ENCODE results near the gene SMPDL3A. TPM values are rescaled to one million over a fixed set of nuclear protein-coding genes. Genes with fewer than 3 reads are reported as not detected.
"Not testable (repeated sequence)": the region's sequence is repeated elsewhere in the genome, so short reads cannot be mapped to it uniquely, and the experiment has no call there.

The SMPDL3A gene, protein sequence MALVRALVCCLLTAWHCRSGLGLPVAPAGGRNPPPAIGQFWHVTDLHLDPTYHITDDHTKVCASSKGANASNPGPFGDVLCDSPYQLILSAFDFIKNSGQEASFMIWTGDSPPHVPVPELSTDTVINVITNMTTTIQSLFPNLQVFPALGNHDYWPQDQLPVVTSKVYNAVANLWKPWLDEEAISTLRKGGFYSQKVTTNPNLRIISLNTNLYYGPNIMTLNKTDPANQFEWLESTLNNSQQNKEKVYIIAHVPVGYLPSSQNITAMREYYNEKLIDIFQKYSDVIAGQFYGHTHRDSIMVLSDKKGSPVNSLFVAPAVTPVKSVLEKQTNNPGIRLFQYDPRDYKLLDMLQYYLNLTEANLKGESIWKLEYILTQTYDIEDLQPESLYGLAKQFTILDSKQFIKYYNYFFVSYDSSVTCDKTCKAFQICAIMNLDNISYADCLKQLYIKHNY
- 6.0 and 7.8 TPM in 2 replicates for total RNA-seq (2014; rRNA removed; shearing (Covaris generic))

DNA sequence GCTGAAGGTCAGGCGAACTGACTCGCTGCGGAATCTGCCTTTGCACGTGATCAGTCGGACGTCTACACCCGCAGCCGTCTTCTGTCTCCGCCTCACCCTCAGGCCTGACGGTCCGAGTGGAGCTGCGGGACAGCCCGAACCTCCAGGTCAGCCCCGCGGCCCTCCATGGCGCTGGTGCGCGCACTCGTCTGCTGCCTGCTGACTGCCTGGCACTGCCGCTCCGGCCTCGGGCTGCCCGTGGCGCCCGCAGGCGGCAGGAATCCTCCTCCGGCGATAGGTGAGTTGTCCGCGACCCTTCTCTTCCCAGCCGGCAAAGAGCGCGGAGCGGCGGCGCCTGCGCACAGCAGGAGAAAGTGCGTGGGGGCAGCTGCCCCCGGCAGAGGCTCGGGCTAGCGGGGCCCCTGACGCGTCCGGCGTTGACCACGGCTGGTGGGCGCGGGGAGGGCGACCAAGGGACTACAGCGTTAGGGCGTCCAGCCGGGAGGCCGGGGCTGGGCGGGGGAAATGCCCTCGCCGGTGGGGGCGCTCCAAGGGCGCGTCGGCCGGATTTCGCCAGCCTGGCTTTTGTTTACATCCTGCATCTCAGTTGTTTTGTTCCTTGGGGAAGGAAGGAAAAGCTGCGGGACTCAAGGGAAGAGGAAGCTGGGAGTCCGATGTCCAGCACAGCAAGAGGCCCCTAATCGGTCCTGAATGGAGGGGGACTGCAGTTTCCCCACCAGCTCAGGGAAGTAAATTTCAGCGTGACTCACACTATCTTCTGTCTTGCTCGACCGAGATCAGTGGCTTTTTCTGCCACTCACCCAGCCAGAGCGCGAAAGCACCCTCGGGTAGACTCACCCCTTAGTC lies at the start of gene SMPDL3A:
SMPDL3A (plus strand) TSS at position 77 of the 846 bp plus-strand sequence; CDS start at position 166, 89 bp downstream.
- DNase-seq (ENCODE audit: low read depth) = peak; percentile 79

DNA sequence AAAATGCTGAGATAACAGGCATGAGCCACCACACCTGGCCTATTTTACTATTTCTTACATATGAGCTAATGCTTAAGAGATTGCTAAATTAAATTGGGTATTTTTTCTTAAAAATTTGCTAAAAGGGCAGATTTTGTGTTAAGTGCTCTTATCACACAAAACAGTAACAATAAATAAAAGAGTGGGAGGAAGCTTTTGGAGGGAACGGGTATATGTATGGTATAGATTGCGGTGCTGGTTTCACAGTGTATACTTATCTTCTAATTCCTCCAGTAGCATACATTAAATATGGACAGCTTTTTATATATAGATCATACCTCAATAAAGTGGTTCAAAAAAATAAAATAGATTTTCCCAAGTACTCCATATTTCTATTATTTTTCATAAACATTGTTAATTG lies 49.0 kb upstream of the SMPDL3A start:
- no peak for DNase-seq (ENCODE audit: low read depth)

DNA sequence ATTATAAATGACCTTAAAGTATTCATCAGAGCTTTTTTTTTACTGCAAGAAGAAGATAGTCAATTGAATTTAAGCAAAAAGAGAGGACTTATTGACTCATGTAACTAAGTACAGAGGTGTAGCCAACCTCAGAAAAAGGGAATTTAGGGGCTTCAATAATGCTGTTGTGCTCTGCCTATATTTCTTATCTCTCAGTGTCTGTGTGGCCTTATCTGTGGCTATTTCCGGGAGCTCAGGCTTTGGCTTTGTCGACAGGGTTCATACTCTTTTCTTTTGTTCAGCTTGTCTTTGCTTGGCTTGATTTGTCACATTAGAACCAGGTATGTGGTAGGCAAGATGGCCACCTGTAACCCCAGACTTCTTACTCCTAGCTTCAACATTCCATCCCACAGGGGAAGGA lies 48.1 kb upstream of the SMPDL3A start:
- no peak for DNase-seq (ENCODE audit: low read depth)

DNA sequence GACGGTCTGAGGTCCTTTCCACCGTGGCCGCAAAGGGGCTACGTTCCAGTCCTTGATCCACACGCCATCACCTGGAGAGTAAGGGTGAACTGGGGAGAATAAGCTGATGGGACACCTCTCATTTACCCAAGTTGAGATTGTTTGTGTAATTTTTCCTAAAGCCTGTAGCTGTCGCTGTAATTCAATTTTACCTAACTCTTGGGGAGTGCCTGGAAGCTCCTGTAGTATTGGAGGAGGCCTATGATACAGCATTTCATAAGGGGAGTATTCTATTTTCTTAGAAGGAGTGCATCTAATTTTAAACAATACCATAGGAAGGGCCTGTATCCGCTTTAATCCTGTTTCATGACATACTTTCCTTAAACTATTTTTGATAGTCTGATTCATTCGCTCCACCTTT lies 44.8 kb upstream of the SMPDL3A start:
- DNase-seq (ENCODE audit: low read depth) = not testable (repeated sequence)

DNA sequence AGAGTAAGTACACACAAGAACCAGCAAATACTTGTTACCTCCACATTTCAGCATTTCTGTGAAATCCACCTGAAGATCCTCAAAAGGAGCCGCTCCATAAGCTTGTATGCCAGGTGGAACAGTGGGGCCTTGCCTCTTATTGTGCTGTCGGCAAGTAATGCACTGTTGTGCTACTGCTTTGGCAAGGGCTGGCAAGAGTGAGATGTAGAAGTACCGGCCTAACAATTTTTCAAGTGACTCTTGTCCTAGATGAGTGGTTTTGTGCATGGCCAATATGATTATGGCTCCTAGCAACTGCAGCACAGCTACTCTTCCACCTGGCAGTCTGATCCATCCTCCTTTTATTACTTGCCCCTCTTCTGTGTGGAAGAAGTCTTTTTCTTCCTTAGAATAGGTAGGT lies 44.2 kb upstream of the SMPDL3A start:
- DNase-seq (ENCODE audit: low read depth) = not testable (repeated sequence)

DNA sequence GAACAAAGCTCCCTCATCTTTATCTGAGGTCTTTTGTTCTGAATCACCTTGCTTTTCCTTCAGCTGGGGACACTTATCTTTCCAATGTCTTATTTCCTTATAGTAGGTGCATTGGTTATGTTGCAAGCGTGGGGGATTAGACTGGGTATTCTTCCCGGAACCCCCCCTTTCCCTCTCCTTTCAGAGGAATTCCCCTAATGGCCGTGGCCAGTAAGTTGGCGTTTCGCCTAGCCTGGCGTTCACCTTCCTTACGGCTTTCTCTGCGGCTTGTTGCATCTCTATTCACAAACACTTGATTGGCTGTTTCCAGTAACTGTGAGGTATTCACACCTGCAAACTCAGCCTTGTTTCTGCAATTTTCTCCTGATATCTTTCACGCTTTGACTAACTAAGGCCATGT lies 42.4 kb upstream of the SMPDL3A start:
- no peak for DNase-seq (ENCODE audit: low read depth)

DNA sequence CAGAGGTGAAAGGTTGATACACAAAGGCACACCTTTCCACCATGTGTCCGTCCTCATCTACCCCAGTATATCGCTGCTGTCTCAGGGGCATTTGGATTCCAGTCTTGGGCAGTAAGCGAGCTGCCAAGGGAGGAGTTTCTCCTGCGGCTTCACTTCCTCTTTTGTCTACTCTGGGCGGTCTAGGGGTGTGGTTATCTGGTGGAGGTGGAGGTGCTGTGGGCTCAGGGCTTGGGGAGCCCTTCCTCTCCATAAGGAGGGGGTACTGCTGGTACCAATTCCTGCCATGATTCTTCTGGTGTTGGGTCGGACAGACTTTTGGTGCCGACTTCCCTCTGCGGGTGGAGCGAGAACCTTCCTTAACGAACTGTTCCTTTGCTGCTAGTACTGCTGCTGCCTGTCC lies 41.5 kb upstream of the SMPDL3A start:
- no peak for DNase-seq (ENCODE audit: low read depth)

DNA sequence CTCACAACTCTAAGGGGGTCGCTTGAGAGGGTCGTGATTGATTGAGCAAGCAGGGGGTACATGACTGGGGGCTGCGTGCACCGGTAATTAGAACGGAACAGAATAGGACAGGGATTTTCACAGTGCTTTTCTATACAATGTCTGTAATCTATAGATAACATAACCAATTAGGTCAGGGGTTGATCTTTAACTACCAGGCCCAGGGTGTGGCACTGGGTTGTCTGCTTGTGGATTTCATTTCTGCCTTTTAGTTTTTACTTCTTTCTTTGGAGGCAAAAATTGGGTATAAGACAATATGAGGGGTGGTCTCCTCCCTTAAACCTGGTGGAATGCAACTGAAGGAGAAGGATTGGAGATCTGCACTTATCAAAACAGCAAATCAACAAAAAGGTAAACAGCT lies 40.1 kb upstream of the SMPDL3A start:
- not testable (repeated sequence) for DNase-seq (ENCODE audit: low read depth)

DNA sequence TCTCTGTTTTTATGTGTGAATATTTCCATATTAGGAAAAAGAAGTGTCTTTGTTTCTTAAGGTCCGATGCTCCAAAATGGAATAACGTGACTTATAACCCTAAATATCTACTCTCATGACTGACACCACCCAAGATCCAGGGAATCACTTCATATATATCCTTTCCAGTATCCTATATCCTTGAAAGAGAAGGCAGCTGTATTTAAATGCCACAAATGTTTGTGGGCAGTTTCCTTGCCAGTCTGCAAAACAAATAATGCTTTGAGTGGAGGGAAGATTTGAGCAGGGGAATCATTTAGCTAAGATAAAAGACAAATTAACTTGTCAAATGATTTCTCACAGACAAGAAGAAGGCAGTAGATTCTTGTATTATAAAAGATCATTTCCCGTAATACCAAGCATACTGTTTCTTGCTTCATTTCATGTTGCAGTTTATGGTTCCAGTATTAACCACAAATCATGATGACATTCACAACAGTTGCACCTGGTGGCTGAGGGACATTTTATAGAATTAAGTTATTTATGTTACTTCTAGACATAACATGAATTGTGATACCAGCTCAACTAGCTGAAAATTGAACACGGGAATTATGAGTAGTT lies 39.5 kb upstream of the SMPDL3A start:
- no peak for DNase-seq (ENCODE audit: low read depth)

DNA sequence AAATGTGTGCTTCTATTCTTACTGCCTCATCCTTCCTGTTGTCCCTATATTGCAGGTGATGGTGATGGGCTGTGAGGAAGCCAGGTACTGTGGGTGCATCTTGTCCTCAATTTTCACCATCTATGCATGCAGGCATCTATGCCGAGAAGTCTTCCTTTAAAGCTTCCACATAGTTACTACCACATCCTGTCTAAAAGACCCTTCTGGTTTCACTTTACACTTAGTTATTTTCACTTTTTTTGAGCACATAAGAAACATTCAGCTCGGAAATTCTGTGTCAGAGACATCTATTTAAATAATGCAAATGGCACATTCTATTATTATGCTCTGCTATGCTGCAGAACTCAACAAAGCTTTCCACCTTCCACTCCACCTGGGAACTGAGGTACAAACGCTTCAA lies 37.7 kb upstream of the SMPDL3A start:
- DNase-seq (ENCODE audit: low read depth) = no peak

DNA sequence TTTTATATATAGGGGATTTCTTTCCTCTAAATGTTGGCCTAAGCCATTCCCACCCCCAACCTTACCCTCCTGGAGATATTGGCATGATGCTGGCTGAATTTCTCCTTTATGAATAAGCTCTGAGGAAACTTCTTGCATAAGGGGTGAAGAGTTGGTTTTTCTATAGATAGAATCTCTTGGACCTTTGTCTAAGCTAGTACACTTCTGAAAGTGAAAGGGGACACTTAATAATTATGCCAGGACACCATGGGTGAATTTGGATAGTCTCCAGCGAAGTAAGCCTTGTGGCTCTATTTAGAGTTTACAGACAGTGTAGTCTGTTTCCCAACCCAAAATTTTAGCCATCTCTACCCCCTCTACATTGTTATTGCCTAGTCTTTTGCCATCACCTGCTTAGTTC lies 36.6 kb upstream of the SMPDL3A start:
- no peak for DNase-seq (ENCODE audit: low read depth)

DNA sequence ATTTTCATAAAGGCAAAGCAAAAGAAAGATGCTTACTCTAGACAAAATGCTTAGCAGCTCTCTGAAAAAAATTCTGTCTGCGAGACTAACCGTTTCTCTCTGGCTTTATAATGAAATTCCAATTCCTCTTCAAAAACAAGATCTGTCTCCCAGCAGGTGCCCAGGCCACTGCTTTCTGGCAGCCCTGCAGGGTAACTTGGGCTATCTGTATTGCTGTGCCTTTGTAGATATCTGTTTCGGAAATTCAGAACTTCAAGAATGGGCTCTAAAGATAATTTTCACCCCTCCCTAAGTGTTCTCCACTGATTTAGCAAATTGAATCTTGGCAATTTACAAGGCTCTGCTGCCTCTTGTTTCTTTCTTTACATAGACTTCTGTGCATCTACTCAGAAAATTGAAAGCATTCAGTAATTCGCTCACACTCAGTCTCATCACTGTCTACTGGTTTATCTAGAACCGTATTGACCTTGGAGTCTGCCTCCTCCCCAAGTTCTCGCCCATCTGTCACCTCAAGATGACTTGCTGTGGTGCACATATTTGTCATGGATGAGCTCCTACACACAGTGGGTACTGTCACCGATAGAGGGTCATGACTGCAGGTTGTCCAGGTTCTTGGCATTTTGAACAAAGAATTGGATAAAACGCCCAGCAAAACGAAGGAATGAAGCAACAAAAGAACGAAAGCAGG lies 35.9 kb upstream of the SMPDL3A start:
- DNase-seq (ENCODE audit: low read depth) = no peak

DNA sequence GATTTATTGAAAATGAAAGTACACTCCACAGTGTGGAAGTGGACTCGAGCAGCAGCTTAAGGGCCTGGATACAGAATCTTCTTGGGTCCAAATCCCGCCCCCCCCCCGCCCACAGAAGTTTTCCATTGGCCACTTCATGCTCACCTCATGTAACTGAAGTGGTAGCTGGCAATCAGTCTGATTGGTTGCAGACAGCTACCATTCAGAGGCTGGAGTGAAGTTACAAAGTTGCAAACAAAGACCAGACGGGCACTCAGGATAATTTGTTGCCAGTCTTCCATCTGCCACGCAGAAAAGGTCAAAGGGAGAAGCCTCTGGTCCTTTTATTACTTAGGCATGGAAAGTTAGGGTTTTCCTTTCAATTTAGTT lies 35.4 kb upstream of the SMPDL3A start:
- peak; percentile 17 for DNase-seq (ENCODE audit: low read depth)

DNA sequence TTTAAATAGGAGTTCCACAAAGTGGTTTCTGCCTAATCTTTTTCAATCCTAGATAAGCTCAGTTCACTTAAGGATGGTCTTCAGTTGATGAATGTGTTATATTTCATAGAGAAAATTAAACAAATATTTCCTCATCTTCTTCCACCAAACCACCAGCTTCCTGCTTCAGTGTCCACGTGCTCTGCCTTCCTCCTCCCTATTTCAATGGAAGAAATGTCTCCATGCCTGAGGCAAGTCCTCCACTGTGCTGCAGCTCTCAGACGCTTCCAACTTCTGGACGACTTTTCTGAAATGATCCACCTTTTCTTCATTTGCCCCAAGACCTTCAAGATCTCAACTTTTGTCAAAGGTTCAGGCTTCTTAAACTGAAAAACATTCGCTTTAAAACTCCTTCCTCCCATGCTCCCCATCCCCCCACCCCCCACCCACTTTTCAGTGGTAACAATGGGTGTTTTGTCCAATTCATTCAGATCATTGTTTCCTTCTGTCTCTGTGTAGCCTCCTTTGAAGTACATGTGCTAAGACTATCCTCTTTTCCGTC lies 34.8 kb upstream of the SMPDL3A start:
- no peak for DNase-seq (ENCODE audit: low read depth)

DNA sequence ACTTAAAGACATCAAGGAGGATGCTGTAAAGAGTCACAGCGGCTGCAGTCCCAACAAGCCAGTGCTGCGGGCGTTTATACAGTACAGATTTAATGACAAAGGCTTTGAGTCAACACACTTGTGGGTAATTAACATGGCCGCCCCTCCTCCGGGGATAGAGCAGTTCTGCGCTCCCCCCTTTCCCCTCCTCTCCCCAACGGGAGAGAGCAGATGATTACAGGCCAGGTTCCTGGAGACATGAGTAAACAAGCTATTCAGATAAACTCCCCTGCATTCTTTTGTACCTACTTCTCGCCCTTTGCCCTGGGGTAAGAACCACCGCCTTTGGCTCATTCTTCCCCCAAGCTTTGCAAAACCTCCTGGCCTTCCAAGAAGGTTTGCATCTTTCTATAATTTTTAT lies 33.2 kb upstream of the SMPDL3A start:
- DNase-seq (ENCODE audit: low read depth) = no peak

DNA sequence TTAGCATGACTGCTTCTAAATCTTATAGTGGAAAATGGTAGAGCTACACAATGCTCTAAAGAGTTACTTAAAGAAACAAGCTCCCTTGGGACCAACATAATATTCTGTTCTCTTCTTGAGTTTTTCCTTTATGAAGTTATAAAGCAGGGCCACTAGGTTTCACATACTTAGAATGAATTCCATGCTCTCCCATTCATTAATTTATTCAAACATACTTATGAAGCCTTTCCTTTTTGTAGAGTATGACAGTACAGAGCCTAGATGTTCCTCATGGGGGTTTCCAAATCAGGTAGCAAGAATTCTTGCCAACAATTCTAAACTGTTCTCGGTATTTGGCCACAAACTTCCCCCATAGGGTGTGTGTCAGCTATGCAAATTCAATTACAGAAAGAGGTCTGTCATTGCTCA lies 30.1 kb upstream of the SMPDL3A start:
- DNase-seq (ENCODE audit: low read depth) = no peak

DNA sequence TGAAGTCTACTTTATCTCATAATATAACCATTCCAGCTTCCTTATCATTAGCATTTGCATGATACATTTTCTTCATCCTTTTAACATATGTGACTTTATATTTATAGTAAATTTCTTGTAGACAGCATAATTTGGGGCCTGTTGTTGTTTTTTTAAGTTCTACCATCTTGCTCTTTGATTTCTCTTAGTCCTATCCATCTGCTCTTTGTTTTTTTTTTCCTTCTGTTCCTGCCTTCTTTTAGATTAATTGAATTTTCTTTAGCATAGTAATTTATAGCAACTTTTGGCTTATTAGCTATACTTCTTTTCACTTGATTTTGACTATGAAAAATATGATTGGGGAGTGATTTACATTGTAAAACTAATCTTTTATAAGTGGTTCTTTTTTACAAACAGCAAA lies 28.7 kb upstream of the SMPDL3A start:
- DNase-seq (ENCODE audit: low read depth) = no peak

DNA sequence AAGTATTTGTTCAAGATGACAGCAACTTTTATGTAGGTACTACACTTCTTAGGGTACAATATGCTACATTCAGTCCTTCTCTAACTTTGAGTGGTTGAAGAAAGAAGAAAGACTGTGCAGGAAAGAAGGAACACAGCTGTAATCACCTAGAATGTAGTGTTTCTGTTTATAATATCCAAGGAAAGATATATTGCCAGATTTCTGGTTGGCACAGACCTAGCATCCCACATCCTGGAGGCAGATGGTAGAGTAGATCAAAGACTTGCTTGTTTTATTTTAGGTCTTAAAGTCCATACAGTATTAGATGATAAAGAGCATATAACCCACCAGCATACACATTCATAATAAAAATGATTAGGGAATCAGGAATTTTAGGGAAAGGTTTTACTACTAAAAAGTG lies 22.8 kb upstream of the SMPDL3A start:
- DNase-seq (ENCODE audit: low read depth) = no peak

DNA sequence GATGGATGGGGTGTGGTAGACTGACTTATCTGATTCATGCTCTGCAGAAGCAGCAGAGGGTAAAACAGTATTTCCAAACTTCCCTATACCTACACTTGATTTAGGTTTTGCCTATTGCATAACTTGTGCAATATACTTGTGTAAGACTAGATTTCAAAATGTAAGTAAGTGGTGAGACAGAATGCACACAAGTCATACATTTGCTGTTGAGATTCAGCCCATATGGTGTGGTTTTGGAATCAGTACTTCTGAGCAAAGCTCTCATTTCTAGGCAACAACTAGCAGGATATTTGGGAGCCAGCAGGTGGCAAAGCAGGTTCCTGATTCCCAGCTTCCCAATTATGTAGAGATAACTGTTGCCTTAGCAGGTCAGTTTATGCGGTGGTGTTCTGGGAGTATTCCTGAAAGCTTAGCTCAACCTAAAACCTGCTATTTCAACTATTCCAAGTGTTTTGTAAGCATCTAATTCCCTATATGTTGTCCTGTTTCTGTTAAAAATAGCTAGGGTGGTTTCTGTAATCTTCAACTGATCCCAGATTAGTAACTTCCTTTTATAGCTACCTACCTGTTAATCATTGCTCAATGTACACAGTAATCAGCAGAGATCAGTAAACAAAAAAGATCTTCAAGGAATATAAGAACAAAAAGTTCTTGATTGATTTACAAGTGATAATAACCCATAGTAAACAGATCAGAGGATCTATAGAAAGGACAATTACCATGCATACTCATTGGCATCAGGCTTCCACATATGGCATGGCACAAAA lies 18.0 kb upstream of the SMPDL3A start:
- DNase-seq (ENCODE audit: low read depth) = no peak

DNA sequence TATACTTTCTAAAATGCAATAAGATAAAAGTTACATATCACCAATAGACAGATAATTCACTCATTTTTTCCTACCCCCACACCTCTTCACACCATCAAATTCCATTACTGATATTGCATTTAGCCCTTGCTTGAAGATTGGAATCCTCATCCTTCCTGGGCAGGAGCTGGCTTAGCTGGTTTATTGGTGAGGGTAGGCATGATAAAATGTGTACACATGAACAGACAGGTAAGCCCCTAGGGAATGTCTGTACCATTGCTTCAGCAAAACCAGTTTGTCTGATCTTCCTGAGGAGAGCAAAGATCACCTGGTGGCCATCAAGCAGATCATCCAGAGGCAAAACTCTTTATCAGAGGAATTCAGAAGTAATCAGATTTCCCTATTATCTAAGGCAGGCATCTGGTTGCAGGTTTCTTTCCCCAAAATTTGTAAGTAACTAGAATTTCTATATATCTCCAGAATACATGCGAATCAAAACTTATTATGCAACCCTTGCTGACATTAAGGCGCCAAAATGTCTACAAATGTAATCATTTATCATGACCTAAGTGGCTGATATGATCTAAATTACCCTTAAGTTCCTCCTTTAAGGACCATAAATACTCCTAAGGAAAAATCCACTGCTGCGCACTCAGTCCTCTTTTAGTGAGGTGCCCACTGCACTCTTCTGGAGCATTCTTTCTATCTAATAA lies 16.2 kb upstream of the SMPDL3A start:
- DNase-seq (ENCODE audit: low read depth) = no peak

All from Daoy (cell line).